HG02571 (cell line): Measurements from ENCODE around the gene PPP2R5A.

Experiments used
- ATAC-seq: cut with Tn5 transposase; IDR thresholded peaks from one replicate; pipeline ENCODE4 v1.9.1; 2021; ENCODE audit warnings: mild to moderate bottlenecking, moderate library complexity; ENCODE audit not compliant: unreplicated experiment

Gene PPP2R5A

GRCh38 chr1:212401838-212402582 is 116.8 kb downstream of the PPP2R5A start:
- ATAC-seq = no peak

- ATAC-seq = no peak
Observed at GRCh38 chr1:212402666-212403321, 117.6 kb downstream of the PPP2R5A start.

GRCh38 chr1:212410231-212410820 is 125.1 kb downstream of the PPP2R5A start:
- no peak for ATAC-seq
